Neural cell (in vitro differentiated cells): ENCODE measurements around the gene KRTAP5-6.

Experiments
- CTCF ChIP-seq: fragments of 450-650 bp; IDR thresholded peaks from 2 replicates; pipeline ENCODE4 v1.5.1; 2014; ENCODE audit warnings: antibody characterized with exemption, mild to moderate bottlenecking, moderate library complexity; ENCODE audit not compliant: poor library complexity, severe bottlenecking
- EP300 ChIP-seq: fragments of 450-650 bp; conservative IDR thresholded peaks from 2 replicates; pipeline ENCODE4 v1.6.1; 2014; ENCODE audit warnings: antibody characterized with exemption, mild to moderate bottlenecking, moderate library complexity; ENCODE audit not compliant: poor library complexity, severe bottlenecking
- EZH2 ChIP-seq: fragments of 200-600, 300-800 bp; shearing (Covaris generic), sonication (generic); IDR thresholded peaks from 2 replicates; pipeline ENCODE4 v1.6.1; 2014; ENCODE audit warnings: antibody characterized with exemption, low read length, borderline replicate concordance, mild to moderate bottlenecking; ENCODE audit not compliant: insufficient read depth, poor library complexity, severe bottlenecking
- POLR2AphosphoS5 ChIP-seq: IDR thresholded peaks from 2 replicates; pipeline ENCODE4 v1.6.1; 2012
- RAD21 ChIP-seq: fragments of 450-650 bp; conservative IDR thresholded peaks from 2 replicates; pipeline ENCODE4 v1.6.1; 2014; ENCODE audit warnings: antibody characterized with exemption, mild to moderate bottlenecking, moderate library complexity
- REST ChIP-seq: IDR thresholded peaks from 2 replicates; pipeline ENCODE4 v1.6.1; 2012; ENCODE audit warnings: borderline replicate concordance
- SMC3 ChIP-seq: fragments of 450-650 bp; conservative IDR thresholded peaks from 2 replicates; pipeline ENCODE4 v1.6.1; 2014; ENCODE audit warnings: antibody characterized with exemption, mild to moderate bottlenecking, moderate library complexity; ENCODE audit not compliant: poor library complexity
- TAF1 ChIP-seq: IDR thresholded peaks from 2 replicates; pipeline ENCODE4 v1.6.1; 2012; ENCODE audit warnings: low read depth

- TF ChIP-seq SMC3, result no peak
- TF ChIP-seq CTCF, result no peak
- TF ChIP-seq POLR2AphosphoS5, result no peak
- no peak for TF ChIP-seq REST
- no peak for TF ChIP-seq EZH2
- TF ChIP-seq EP300, result no peak
- TF ChIP-seq TAF1, result no peak
- TF ChIP-seq RAD21, result no peak
Measured at GRCh38 chr11:1745701-1746320, 48.8 kb downstream of the KRTAP5-6 start.
